Natural killer cell (primary cell): ENCODE data around the gene STAC. TPM values are rescaled to one million over a fixed set of nuclear protein-coding genes. Genes with fewer than 3 reads are reported as not detected.

Experiments used
- ATAC-seq, 3 donors: fragments of 150-1000 bp in 2 of 3; fragments of 200-7000 bp in 1 of 3; cut with Tn5 transposase; 1 replicate in 1 of 3; 2 replicates in 2 of 3; pipeline ENCODE4 v1.10.0; 2021; ENCODE audit warnings: mild to moderate bottlenecking in 2 of 3, moderate library complexity in 2 of 3
- DNase-seq, 2 donors: peaks; one replicate each; pipeline versions ENCODE4 v3.0.0 to v3.0.0-alpha.2; 2013 to 2021; ENCODE audit warnings: mixed read lengths in 1 of 2
- H3K27ac ChIP-seq: one replicate; pipeline ENCODE4 v1.5.1; 2013; ENCODE audit warnings: mild to moderate bottlenecking, low read length
- H3K27me3 ChIP-seq: one replicate; pipeline ENCODE4 v1.6.1; 2013; ENCODE audit warnings: low read length; ENCODE audit not compliant: control insufficient read depth, insufficient read depth
- H3K36me3 ChIP-seq: one replicate; pipeline ENCODE4 v1.6.1; 2013; ENCODE audit warnings: low read length; ENCODE audit not compliant: control insufficient read depth, insufficient read depth
- H3K4me1 ChIP-seq: one replicate; pipeline ENCODE4 v1.6.1; 2013; ENCODE audit warnings: low read length; ENCODE audit not compliant: control insufficient read depth, insufficient read depth
- H3K4me3 ChIP-seq: one replicate; pipeline ENCODE4 v1.5.1; 2013; ENCODE audit warnings: low read length
- H3K9me3 ChIP-seq: one replicate; pipeline ENCODE4 v1.6.1; 2013; ENCODE audit warnings: low read length; ENCODE audit not compliant: control insufficient read depth, insufficient read depth
- H3K27ac Mint-ChIP-seq, 2 donors: one replicate each; pipeline ENCODE4 v1.8.0; 2022; ENCODE audit warnings: mild to moderate bottlenecking in 2 of 2, mixed read lengths in 2 of 2, moderate library complexity in 1 of 2
- H3K27me3 Mint-ChIP-seq, 2 donors: one replicate each; pipeline ENCODE4 v1.8.0; 2022; ENCODE audit warnings: low read depth in 2 of 2, mixed read lengths in 2 of 2
- H3K36me3 Mint-ChIP-seq: one replicate; pipeline ENCODE4 v1.8.0; 2022; ENCODE audit warnings: mixed read lengths
- H3K4me1 Mint-ChIP-seq, 2 donors: one replicate each; pipeline ENCODE4 v1.8.0; 2022; ENCODE audit warnings: mixed read lengths in 2 of 2
- H3K4me3 Mint-ChIP-seq: one replicate; pipeline ENCODE4 v1.8.0; 2022; ENCODE audit warnings: mild to moderate bottlenecking, moderate library complexity, mixed read lengths
- H3K9me3 Mint-ChIP-seq, 2 donors: one replicate each; pipeline ENCODE4 v1.8.0; 2022; ENCODE audit warnings: mixed read lengths in 2 of 2
- WGBS: methylation state at CpG from one replicate; pipeline ENCODE4 v1.1.7; 2013; ENCODE audit warnings: missing lambda C conversion rate; ENCODE audit not compliant: insufficient coverage; 5-methylcytosine and 5-hydroxymethylcytosine counted together
- intact Hi-C: fragments of 100-400 bp; cut with micrococcal nuclease; formaldehyde crosslinking; loops from one replicate; pipeline ENCODE4 v1.14.2; 2022
- total RNA-seq, 4 donors: library from RNA; stranded (reverse); fragments of 120-200 nt in 1 of 4; gene quantifications; one replicate each; pipeline versions ENCODE4 v1.2.3 to v1.2.4, GENCODE V29; 2013 to 2022
- TF ChIP-seq, protein P1 (sequence below): fragments of 200-600 bp; IDR thresholded peaks from one replicate; pipeline ENCODE4 v1.8.0; 2022; ENCODE audit warnings: antibody characterized with exemption

STAC gene, protein sequence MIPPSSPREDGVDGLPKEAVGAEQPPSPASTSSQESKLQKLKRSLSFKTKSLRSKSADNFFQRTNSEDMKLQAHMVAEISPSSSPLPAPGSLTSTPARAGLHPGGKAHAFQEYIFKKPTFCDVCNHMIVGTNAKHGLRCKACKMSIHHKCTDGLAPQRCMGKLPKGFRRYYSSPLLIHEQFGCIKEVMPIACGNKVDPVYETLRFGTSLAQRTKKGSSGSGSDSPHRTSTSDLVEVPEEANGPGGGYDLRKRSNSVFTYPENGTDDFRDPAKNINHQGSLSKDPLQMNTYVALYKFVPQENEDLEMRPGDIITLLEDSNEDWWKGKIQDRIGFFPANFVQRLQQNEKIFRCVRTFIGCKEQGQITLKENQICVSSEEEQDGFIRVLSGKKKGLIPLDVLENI
- total RNA-seq = not detected
- total RNA-seq (2013) = 0.83 TPM

DNA sequence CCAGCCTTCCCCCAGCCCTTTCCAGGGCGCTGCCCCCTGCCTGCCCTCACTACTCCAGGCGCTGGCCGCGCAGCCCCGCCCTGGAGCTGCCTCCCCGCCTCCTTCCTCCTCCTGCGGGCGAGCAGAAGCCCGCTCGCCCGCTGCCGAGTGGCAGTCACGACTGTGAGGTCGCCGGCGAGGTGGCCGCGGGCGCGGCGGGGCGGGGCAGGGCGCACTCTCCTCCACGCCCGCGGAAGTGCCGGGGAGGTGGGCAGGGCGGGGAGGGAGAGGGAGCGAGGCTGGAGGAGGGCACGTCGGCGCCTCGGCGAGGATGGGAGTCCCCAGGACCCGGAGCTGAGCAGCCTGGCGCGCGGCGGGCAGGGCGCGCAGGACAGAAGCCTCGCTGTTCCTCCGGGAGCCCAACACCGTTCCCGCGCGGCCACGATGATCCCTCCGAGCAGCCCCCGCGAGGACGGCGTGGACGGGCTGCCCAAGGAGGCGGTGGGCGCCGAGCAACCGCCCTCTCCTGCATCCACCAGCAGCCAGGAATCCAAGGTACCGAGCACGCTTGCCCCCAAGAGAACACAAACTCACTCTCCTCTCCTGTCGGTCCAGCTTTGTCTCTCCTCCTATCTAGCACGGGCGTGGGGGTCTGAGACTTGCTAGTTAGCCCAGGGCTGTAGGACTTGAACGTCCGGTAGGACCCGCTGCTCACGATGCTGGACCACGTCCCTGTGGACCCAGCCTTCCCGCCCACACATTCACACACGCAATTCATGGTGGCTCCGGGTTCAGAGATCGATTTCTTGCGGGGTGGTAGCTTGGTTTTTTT is at the start of gene STAC:
Gene STAC (plus strand): TSS at position 284 of the 811 bp plus-strand sequence. CDS start 140 bp downstream, at position 424.
- peak within 1 kb of the TSS; percentile 17 for H3K4me3 ChIP-seq
- intact Hi-C loops = no loop called here
- H3K27me3 Mint-ChIP-seq = peaks cover 14 to 34% of the 10 kb centered on the region in 2 donors
- TF ChIP-seq, protein P1, sequence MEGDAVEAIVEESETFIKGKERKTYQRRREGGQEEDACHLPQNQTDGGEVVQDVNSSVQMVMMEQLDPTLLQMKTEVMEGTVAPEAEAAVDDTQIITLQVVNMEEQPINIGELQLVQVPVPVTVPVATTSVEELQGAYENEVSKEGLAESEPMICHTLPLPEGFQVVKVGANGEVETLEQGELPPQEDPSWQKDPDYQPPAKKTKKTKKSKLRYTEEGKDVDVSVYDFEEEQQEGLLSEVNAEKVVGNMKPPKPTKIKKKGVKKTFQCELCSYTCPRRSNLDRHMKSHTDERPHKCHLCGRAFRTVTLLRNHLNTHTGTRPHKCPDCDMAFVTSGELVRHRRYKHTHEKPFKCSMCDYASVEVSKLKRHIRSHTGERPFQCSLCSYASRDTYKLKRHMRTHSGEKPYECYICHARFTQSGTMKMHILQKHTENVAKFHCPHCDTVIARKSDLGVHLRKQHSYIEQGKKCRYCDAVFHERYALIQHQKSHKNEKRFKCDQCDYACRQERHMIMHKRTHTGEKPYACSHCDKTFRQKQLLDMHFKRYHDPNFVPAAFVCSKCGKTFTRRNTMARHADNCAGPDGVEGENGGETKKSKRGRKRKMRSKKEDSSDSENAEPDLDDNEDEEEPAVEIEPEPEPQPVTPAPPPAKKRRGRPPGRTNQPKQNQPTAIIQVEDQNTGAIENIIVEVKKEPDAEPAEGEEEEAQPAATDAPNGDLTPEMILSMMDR = no peak
- H3K36me3 Mint-ChIP-seq = no peaks in the 10 kb centered on the region
- peak within 1 kb of the TSS; percentile 51 for H3K4me3 Mint-ChIP-seq
- ATAC-seq = peak; percentile 25 to 58 (median 29)
- peaks cover 5 to 7% of the 10 kb centered on the region in 2 donors for H3K4me1 Mint-ChIP-seq
- peaks cover 7% of the 10 kb centered on the region for H3K27me3 ChIP-seq
- no peaks in the 10 kb centered on the region for H3K9me3 ChIP-seq
- no peak within 1 kb of the TSS for H3K27ac ChIP-seq
- peaks cover 7% of the 10 kb centered on the region for H3K4me1 ChIP-seq
- H3K36me3 ChIP-seq = no peaks in the 10 kb centered on the region
- WGBS = 2% methylated on average over 73 of the region's 73 CpGs
- H3K27ac Mint-ChIP-seq = no peak within 1 kb of the TSS
- H3K9me3 Mint-ChIP-seq = no peaks in the 10 kb centered on the region
- no peak for DNase-seq

DNA sequence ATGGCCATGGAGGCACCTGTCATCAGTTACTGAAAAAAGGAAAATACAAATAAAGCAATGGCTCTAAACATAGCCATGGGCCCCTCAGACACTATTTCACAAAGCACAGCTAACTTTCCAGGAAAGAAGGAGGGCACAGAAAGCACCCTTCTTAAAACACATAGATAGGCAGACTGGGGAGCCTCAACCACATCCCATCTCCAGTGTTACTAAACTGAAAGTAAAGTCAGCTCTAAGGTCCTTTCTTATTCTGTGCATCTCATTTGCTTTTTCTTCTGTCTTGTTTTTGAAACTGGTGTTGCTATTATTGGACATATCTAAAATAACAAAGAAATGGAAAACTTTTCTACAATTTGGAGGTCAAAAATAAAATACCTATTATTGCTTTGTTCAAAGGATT is 48.2 kb upstream of the STAC start:
- no peaks in the 10 kb centered on the region for H3K4me1 Mint-ChIP-seq
- intact Hi-C loops = no loop called here

DNA sequence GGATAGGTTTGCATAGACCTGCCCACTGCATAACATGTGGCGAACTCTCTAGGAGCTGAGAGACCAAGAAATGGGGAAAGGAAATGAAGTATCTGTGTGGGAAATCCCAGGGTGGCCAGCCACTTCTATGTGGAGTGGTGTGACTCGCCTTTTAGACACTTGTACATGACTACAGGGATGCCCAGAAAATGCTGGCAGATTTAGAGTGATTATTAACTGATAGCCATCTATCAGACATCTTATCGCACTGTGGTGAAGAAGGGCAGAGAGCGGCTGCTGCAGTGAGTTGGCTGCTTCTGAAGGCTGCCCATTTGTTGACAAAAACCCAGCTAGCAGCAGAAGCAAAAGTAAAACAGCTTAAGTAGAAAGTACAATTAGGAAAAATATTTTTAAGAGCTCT is 18.1 kb upstream of the STAC start:
- TF ChIP-seq, protein P1 = no peak
- Mint-ChIP-seq H3K9me3 (no peaks in the 10 kb centered on the region), H3K27ac (no peak overlapping the region), H3K36me3 (no peaks in the 10 kb centered on the region), H3K27me3 (no peaks in the 10 kb centered on the region), H3K4me3 (no peak overlapping the region), H3K4me1 (no peaks in the 10 kb centered on the region)
- ATAC-seq = peak in 1 of 3 donors; percentile 43
- no peaks in the 10 kb centered on the region for H3K27me3 ChIP-seq
- H3K27ac ChIP-seq = no peak overlapping the region
- no peak overlapping the region for H3K4me3 ChIP-seq
- intact Hi-C loops = no loop called here
- H3K36me3 ChIP-seq = no peaks in the 10 kb centered on the region
- H3K9me3 ChIP-seq = no peaks in the 10 kb centered on the region
- DNase-seq = no peak
- WGBS = 64% methylated on average over 4 of the region's 4 CpGs
- H3K4me1 ChIP-seq = no peaks in the 10 kb centered on the region

More for the DNA sequence above, 48.2 kb upstream of the STAC start:
- no peak for DNase-seq
- Mint-ChIP-seq H3K27ac (no peak overlapping the region), H3K36me3 (no peaks in the 10 kb centered on the region), H3K9me3 (peaks cover 5 to 8% of the 10 kb centered on the region in 2 donors), H3K4me3 (no peak overlapping the region), H3K27me3 (no peaks in the 10 kb centered on the region)
- Histone ChIP-seq H3K4me1 (no peaks in the 10 kb centered on the region), H3K27ac (no peak overlapping the region), H3K36me3 (no peaks in the 10 kb centered on the region), H3K9me3 (no peaks in the 10 kb centered on the region), H3K27me3 (no peaks in the 10 kb centered on the region), H3K4me3 (no peak overlapping the region)
- no peak for ATAC-seq
- TF ChIP-seq, protein P1 = no peak
